DMS79 (cell line): ENCODE data around the gene CFAP206.

Experiments
- DNase-seq: peaks from one replicate; lab custom pipeline; 2025; lab: John Stamatoyannopoulos, UW

CFAP206 gene

GRCh38 chr6:87407901-87408720 is at the start of gene CFAP206:
Gene CFAP206 (plus strand): TSS chr6:87407972. CDS start chr6:87409840, 1,868 bp downstream.
- DNase-seq, result peak; percentile 61

GRCh38 chr6:87364602-87365252 is 43.0 kb upstream of the CFAP206 start:
- no peak for DNase-seq

- DNase-seq, result no peak
Measured at GRCh38 chr6:87366072-87366827, 41.5 kb upstream of the CFAP206 start.

- no peak for DNase-seq
Measured at GRCh38 chr6:87366899-87367298, 40.9 kb upstream of the CFAP206 start.

- no peak for DNase-seq
Measured at GRCh38 chr6:87373377-87373776, 34.4 kb upstream of the CFAP206 start.

GRCh38 chr6:87375315-87375714 is 32.5 kb upstream of the CFAP206 start:
- DNase-seq, result no peak

- DNase-seq, result no peak
Measured at GRCh38 chr6:87376643-87377042, 31.1 kb upstream of the CFAP206 start.

- DNase-seq, result no peak
Measured at GRCh38 chr6:87378947-87379346, 28.8 kb upstream of the CFAP206 start.

- no peak for DNase-seq
Measured at GRCh38 chr6:87382861-87383260, 24.9 kb upstream of the CFAP206 start.

- DNase-seq, result no peak
Measured at GRCh38 chr6:87384038-87384437, 23.7 kb upstream of the CFAP206 start.

- DNase-seq, result no peak
Measured at GRCh38 chr6:87384449-87384848, 23.3 kb upstream of the CFAP206 start.

- no peak for DNase-seq
Measured at GRCh38 chr6:87391334-87391733, 16.4 kb upstream of the CFAP206 start.

GRCh38 chr6:87393026-87393622 is 14.6 kb upstream of the CFAP206 start:
- no peak for DNase-seq

- no peak for DNase-seq
Measured at GRCh38 chr6:87395431-87395830, 12.3 kb upstream of the CFAP206 start.

- peak; percentile 34 for DNase-seq
Measured at GRCh38 chr6:87396595-87397392, 11.0 kb upstream of the CFAP206 start.

GRCh38 chr6:87397656-87398055 is 10.1 kb upstream of the CFAP206 start:
- no peak for DNase-seq

GRCh38 chr6:87401832-87402231 is 5.9 kb upstream of the CFAP206 start:
- DNase-seq, result no peak

GRCh38 chr6:87407561-87407900 is 241 bp upstream of the CFAP206 start:
- DNase-seq, result no peak

GRCh38 chr6:87408721-87409155 is 966 bp downstream of the CFAP206 start:
- DNase-seq, result no peak

GRCh38 chr6:87419266-87419665 is 11.5 kb downstream of the CFAP206 start:
- no peak for DNase-seq

GRCh38 chr6:87420360-87420759 is 12.6 kb downstream of the CFAP206 start:
- no peak for DNase-seq

GRCh38 chr6:87421576-87421975 is 13.8 kb downstream of the CFAP206 start:
- DNase-seq, result no peak
